ENCODE data around the gene C10orf71.

Gene C10orf71

GRCh38 chr10:49298983-49299815 is at the start of gene C10orf71:
Gene C10orf71 (plus strand): TSS chr10:49299170. CDS start chr10:49322546, 23,376 bp downstream.
- DNase-seq: no peak
- intact Hi-C loops (cut with DNase I): no loop called here

GRCh38 chr10:49252313-49253034 is 46.5 kb upstream of the C10orf71 start:
- intact Hi-C loops (cut with DNase I): no loop called here
- DNase-seq: no peak

- intact Hi-C loops (cut with DNase I): no loop called here
- no peak for DNase-seq
Measured at GRCh38 chr10:49253340-49253906, 45.5 kb upstream of the C10orf71 start.

- intact Hi-C loops (cut with DNase I): no loop called here
- DNase-seq: no peak
Measured at GRCh38 chr10:49254150-49254549, 44.8 kb upstream of the C10orf71 start.

- no peak for DNase-seq
- intact Hi-C loops (cut with DNase I): no loop called here
Measured at GRCh38 chr10:49254556-49255318, 44.2 kb upstream of the C10orf71 start.

GRCh38 chr10:49255883-49256282 is 43.1 kb upstream of the C10orf71 start:
- intact Hi-C loops (cut with DNase I): no loop called here
- DNase-seq: no peak

- no peak for DNase-seq
- intact Hi-C loops (cut with DNase I): no loop called here
Measured at GRCh38 chr10:49257154-49257553, 41.8 kb upstream of the C10orf71 start.

- no peak for DNase-seq
- intact Hi-C loops (cut with DNase I): no loop called here
Measured at GRCh38 chr10:49257626-49258349, 41.2 kb upstream of the C10orf71 start.

- intact Hi-C loops (cut with DNase I): no loop called here
- DNase-seq: no peak
Measured at GRCh38 chr10:49258350-49258683, 40.7 kb upstream of the C10orf71 start.

GRCh38 chr10:49260644-49261296 is 38.2 kb upstream of the C10orf71 start:
- peak in 1 of 42 donors; percentile 22 for DNase-seq
- intact Hi-C loops (cut with DNase I): no loop called here

- DNase-seq: peak in 1 of 42 donors; percentile 24
- intact Hi-C loops (cut with DNase I): no loop called here
Measured at GRCh38 chr10:49263591-49263990, 35.4 kb upstream of the C10orf71 start.

GRCh38 chr10:49264177-49264677 is 34.7 kb upstream of the C10orf71 start:
- intact Hi-C loops (cut with DNase I): no loop called here
- peak in 1 of 42 donors; percentile 35 for DNase-seq

- no peak for DNase-seq
- intact Hi-C loops (cut with DNase I): no loop called here
Measured at GRCh38 chr10:49265885-49266284, 33.1 kb upstream of the C10orf71 start.

GRCh38 chr10:49268185-49268584 is 30.8 kb upstream of the C10orf71 start:
- intact Hi-C loops (cut with DNase I): no loop called here
- DNase-seq: peak in 1 of 42 donors; percentile 3

GRCh38 chr10:49269523-49269922 is 29.4 kb upstream of the C10orf71 start:
- peak in 1 of 42 donors; percentile 4 for DNase-seq
- intact Hi-C loops (cut with DNase I): no loop called here

GRCh38 chr10:49270565-49270964 is 28.4 kb upstream of the C10orf71 start:
- intact Hi-C loops (cut with DNase I): no loop called here
- peak in 1 of 42 donors; percentile 16 for DNase-seq

GRCh38 chr10:49271346-49271745 is 27.6 kb upstream of the C10orf71 start:
- peak in 1 of 42 donors; percentile 32 for DNase-seq
- intact Hi-C loops (cut with DNase I): no loop called here
